NT2/D1 (cell line): ENCODE results near the gene CHCHD6.

ENCODE experiments used
- SUZ12 ChIP-seq: IDR thresholded peaks from 2 replicates; pipeline ENCODE4 v1.6.1; 2011; ENCODE audit not compliant: insufficient read length, insufficient read depth; ENCODE audit errors: extremely low read depth
- YY1 ChIP-seq: IDR thresholded peaks from 2 replicates; pipeline ENCODE4 v1.6.1; 2011; ENCODE audit not compliant: insufficient read length, insufficient read depth

GRCh38 chr3:126679831-126680666 is 24.0 kb upstream of the CHCHD6 start:
- TF ChIP-seq YY1 (no peak), SUZ12 (no peak)
